ENCODE data around the gene ZNF337. TPM values are rescaled to one million over a fixed set of nuclear protein-coding genes. Genes with fewer than 3 reads are reported as not detected.

Gene ZNF337
- total and polyA plus RNA-seq, 2 donors (not counting 1 experiment from before 2014, with no cell fraction given): 16.2 to 24.7 TPM

GRCh38 chr20:25675161-25675560 lies 21.5 kb downstream of the ZNF337 start:
- Histone ChIP-seq H3K79me2 (ENCODE audit: control insufficient read depth, insufficient read depth, low read length) (no peaks in the 10 kb centered on the region), H3K27me3 (replicated peaks in 1 of 4; ENCODE audit: control extremely low read depth in 1 of 4, control insufficient read depth in 3 of 4, insufficient read depth in 4 of 4, low read length in 3 of 4) (no peaks in the 10 kb centered on the region), H3K4me2 (replicated peaks; ENCODE audit: low read depth, low read length, poor library complexity, severe bottlenecking) (no peak overlapping the region), H4K20me1 (ENCODE audit: control insufficient read depth, insufficient read depth, low read length, poor library complexity, severe bottlenecking) (peaks cover 5% of the 10 kb centered on the region), H3K9ac (ENCODE audit: low read length) (no peak overlapping the region), H3K36me3 (replicated peaks in 1 of 2; ENCODE audit: control extremely low read depth in 1 of 2, control insufficient read depth in 1 of 2, extremely low read depth in 1 of 2, insufficient read depth in 2 of 2, low read length in 1 of 2) (peaks cover 0 to 44% of the 10 kb centered on the region in 2 experiments), H3K9me3 (ENCODE audit: control extremely low read depth in 1 of 3, control insufficient read depth in 2 of 3, insufficient read depth in 1 of 3, low read length in 2 of 3) (no peaks in the 10 kb centered on the region), H3K4me1 (ENCODE audit: control insufficient read depth in 2 of 2, insufficient read depth in 2 of 2, low read length in 2 of 2) (no peaks in the 10 kb centered on the region), H3K4me3 (ENCODE audit: control extremely low read depth in 1 of 5, extremely low read depth in 1 of 5, insufficient read depth in 1 of 5, low read depth in 2 of 5, low read length in 4 of 5) (no peak overlapping the region), H3K27ac (ENCODE audit: low read length in 2 of 2) (no peak overlapping the region), H2AFZ (ENCODE audit: insufficient read depth, low read depth, low read length, poor library complexity, severe bottlenecking) (no peak overlapping the region)
- POLR2A ChIA-PET: no interaction called here
- DNase-seq (no peak), ATAC-seq (ENCODE audit: low read depth) (no peak)
- H3K9me3 Mint-ChIP-seq (ENCODE audit: insufficient read depth): no peaks in the 10 kb centered on the region
- CTCF ChIA-PET: no interaction called here
- no peaks in the 10 kb centered on the region for H3K27me3 Mint-ChIP-seq
- no peaks in the 10 kb centered on the region for H3K4me1 Mint-ChIP-seq
- no peak overlapping the region for H3K27ac Mint-ChIP-seq
- intact Hi-C loops (cut with micrococcal nuclease): loop anchor here (10.0 kb wide), 1 partner anchor 60 kb away; no protein-coding TSS in a partner anchor
- H3K4me3 Mint-ChIP-seq: no peak overlapping the region
- no CpG with 5 or more reads among the region's 6 CpGs for WGBS (ENCODE audit: insufficient coverage)
- TF ChIP-seq EZH2 (IDR thresholded peaks at IDR 0.05; ENCODE audit: borderline replicate concordance, insufficient read depth, low read depth, low read length, poor library complexity, severe bottlenecking) (no peak), CTCF (IDR thresholded peaks at IDR 0.05) (no peak)

- Mint-ChIP-seq H3K4me1 (no peaks in the 10 kb centered on the region), H3K27ac (no peak overlapping the region), H3K4me3 (no peak overlapping the region), H3K27me3 (no peaks in the 10 kb centered on the region), H3K9me3 (ENCODE audit: insufficient read depth) (no peaks in the 10 kb centered on the region)
- CTCF ChIA-PET: no interaction called here
- no peak overlapping the region for H3K9ac ChIP-seq (ENCODE audit: low read length)
- peaks cover 2% of the 10 kb centered on the region for H4K20me1 ChIP-seq (ENCODE audit: control insufficient read depth, insufficient read depth, low read length, poor library complexity, severe bottlenecking)
- H2AFZ ChIP-seq (ENCODE audit: insufficient read depth, low read depth, low read length, poor library complexity, severe bottlenecking): no peak overlapping the region
- POLR2A ChIA-PET: no interaction called here
- WGBS (ENCODE audit: insufficient coverage): 96% methylated on average over 2 of the region's 4 CpGs
- ATAC-seq (ENCODE audit: low read depth) (no peak), DNase-seq (no peak)
- H3K27me3 ChIP-seq (replicated peaks in 1 of 4; ENCODE audit: control extremely low read depth in 1 of 4, control insufficient read depth in 3 of 4, insufficient read depth in 4 of 4, low read length in 3 of 4): no peaks in the 10 kb centered on the region
- H3K79me2 ChIP-seq (ENCODE audit: control insufficient read depth, insufficient read depth, low read length): no peaks in the 10 kb centered on the region
- peaks cover 0 to 38% of the 10 kb centered on the region in 2 experiments for H3K36me3 ChIP-seq (replicated peaks in 1 of 2; ENCODE audit: control extremely low read depth in 1 of 2, control insufficient read depth in 1 of 2, extremely low read depth in 1 of 2, insufficient read depth in 2 of 2, low read length in 1 of 2)
- H3K4me2 ChIP-seq (replicated peaks; ENCODE audit: low read depth, low read length, poor library complexity, severe bottlenecking): no peak overlapping the region
- intact Hi-C loops (cut with micrococcal nuclease): loop anchor here (10.0 kb wide), 1 partner anchor 62 kb away; no protein-coding TSS in a partner anchor
- TF ChIP-seq CTCF (IDR thresholded peaks at IDR 0.05) (no peak), EZH2 (IDR thresholded peaks at IDR 0.05; ENCODE audit: borderline replicate concordance, insufficient read depth, low read depth, low read length, poor library complexity, severe bottlenecking) (no peak)
- H3K4me3 ChIP-seq (ENCODE audit: control extremely low read depth in 1 of 5, extremely low read depth in 1 of 5, insufficient read depth in 1 of 5, low read depth in 2 of 5, low read length in 4 of 5): no peak overlapping the region
- no peaks in the 10 kb centered on the region for H3K9me3 ChIP-seq (ENCODE audit: control extremely low read depth in 1 of 3, control insufficient read depth in 2 of 3, insufficient read depth in 1 of 3, low read length in 2 of 3)
- no peaks in the 10 kb centered on the region for H3K4me1 ChIP-seq (ENCODE audit: control insufficient read depth in 2 of 2, insufficient read depth in 2 of 2, low read length in 2 of 2)
- no peak overlapping the region for H3K27ac ChIP-seq (ENCODE audit: low read length in 2 of 2)
Measured at GRCh38 chr20:25672659-25673235, 23.9 kb downstream of the ZNF337 start.
